ENCODE results near the gene MLPH.
A peak's percentile ranks its signal among the peaks of the same experiment; 100 is the strongest.

MLPH gene

DNA sequence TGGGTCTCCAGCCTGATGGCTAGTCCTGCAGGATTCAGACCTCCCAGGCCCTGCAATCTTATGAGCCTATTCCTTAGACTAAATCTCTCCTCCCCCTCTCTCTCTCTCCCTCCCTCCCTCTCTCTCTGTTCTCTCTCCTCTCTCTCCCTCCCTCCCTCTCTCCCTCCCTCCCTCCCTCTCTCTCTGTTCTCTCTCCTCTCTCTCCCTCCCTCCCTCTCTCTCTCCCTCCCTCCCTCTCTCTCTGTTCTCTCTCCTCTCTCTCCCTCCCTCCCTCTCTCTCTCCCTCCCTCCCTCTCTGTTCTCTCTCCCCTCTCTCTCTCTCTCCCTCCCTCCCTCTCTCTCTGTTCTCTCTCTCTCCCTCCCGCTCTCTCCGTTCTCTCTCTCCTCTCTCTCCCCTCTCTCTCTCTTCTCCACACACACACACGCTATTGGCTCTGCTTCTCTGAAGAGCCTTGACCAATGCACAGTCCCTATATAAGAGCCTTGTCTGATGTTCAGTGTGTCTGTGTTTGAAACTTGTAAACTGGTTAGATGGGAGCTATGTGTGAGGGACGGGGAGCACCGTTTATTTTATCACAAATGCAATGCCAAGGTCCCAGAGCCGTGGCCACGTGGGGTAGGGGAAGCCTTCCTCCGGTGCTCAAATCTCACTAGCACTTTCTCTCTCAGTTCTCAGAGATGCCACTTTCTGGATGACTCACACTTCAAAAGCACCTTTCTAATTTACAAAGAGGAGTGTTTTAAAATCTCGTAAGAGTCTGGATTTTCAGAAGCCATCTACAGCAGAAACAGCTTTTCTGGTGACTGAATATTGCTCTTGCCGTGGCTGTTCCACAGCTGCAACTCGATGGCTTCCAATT is 70.0 kb downstream of the MLPH start:
- no peak for DNase-seq (ENCODE audit: extremely low read depth, low read depth)
- no peak for TF ChIP-seq CTCF (IDR thresholded peaks at IDR 0.05; ENCODE audit: low read depth, low read length)

GRCh38 chr2:237557633-237558015 is 70.6 kb downstream of the MLPH start:
- DNase-seq (ENCODE audit: extremely low read depth, low read depth), result no peak
- TF ChIP-seq CTCF (IDR thresholded peaks at IDR 0.05; ENCODE audit: low read depth, low read length), result no peak

GRCh38 chr2:237558961-237559641 is 72.0 kb downstream of the MLPH start:
- no peak for TF ChIP-seq CTCF (IDR thresholded peaks at IDR 0.05; ENCODE audit: low read depth, low read length)
- DNase-seq (ENCODE audit: extremely low read depth, low read depth), result peak; percentile 42

- no peak for TF ChIP-seq CTCF (IDR thresholded peaks at IDR 0.05; ENCODE audit: low read depth, low read length)
- no peak for DNase-seq (ENCODE audit: extremely low read depth, low read depth)
Measured at GRCh38 chr2:237561221-237561620, 74.2 kb downstream of the MLPH start.

DNA sequence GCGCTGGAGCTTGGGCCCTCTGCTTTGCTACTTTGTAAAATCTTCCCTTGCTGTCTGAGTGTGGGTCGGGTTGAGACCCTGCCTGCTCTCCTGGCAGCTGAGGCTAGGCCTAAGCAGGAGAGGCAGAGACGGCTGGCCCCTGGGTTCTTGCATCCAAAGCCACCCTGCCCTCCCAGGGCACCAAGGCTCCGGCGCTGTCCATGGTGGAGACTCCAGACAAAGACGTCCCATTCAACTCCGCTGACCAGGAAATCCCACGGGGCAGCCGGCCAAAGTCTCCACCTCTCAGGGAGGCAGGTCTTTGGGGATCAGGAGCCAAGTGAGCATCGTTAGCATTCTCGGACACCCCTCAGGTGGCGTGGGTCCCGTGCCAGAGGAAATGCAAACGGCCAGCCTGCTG is 76.8 kb downstream of the MLPH start:
- TF ChIP-seq CTCF (IDR thresholded peaks at IDR 0.05; ENCODE audit: low read depth, low read length), result no peak

DNA sequence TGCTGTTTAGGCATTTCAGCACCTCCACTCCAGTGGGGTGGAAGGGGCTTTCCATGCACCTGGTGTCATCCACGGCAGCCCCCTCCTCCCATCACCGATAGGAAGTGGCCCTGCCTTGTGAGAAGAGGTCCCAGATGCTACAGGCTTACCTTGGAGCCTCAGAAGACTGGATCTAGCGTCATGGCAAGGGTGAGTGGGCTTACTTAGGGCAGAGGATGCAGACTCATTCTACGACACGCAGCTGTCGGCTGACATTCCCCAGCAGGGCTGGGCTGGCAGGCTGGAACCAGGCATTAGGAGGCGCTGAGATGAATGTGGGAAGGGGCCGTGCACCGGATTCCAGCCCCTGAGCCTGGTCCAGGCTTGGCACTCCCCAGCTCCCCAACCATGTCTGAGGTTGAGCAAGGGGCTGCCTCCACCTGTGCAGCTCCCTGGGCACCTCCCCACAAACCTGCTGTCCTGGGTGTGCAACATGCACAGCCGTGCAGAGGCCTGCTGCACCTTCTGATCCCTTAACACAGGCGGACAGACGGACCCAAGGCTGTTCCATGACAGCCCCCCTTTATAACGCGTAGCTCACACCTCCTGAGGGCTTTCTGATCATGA is 77.6 kb downstream of the MLPH start:
- no peak for DNase-seq (ENCODE audit: extremely low read depth, low read depth)
- TF ChIP-seq CTCF (IDR thresholded peaks at IDR 0.05; ENCODE audit: low read depth, low read length), result no peak

More for the DNA sequence above, 76.8 kb downstream of the MLPH start:
- no peak for DNase-seq (ENCODE audit: extremely low read depth, low read depth)

DNA sequence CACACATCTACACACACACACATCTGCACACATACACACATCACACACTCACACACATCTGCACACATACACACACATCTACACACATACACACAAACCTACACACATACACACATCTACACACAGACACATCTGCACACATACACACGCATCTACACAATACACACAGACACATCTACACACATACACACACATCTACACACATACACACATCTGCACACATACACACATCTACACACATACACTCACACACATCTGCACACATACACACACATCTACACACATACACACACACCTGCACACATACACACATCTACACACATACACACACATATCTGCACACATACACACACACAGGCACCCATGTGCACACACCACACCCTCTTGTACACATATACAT is 78.9 kb downstream of the MLPH start:
- DNase-seq (ENCODE audit: extremely low read depth, low read depth), result no peak
- TF ChIP-seq CTCF (IDR thresholded peaks at IDR 0.05; ENCODE audit: low read depth, low read length), result no peak

Measured in AG09319 (cell line).